Body of pancreas (tissue), 4 donors: ENCODE measurements around the gene ASPDH.

Source experiments
- CTCF ChIP-seq, 7 experiments: fragments of 450-650 bp in 4 of 7; fragments of 200-600 bp in 3 of 7; sonication (generic) in 3 of 7; IDR thresholded peaks; one replicate each; pipeline ENCODE4 v1.5.1; 2016 to 2019; ENCODE audit warnings: antibody characterized with exemption in 7 of 7
- POLR2A ChIP-seq, 3 donors: fragments of 450-650 bp; IDR thresholded peaks; one replicate each; pipeline ENCODE4 v1.6.1; 2016; ENCODE audit warnings: antibody characterized with exemption in 3 of 3, mild to moderate bottlenecking in 2 of 3

GRCh38 chr19:50462970-50463369, 50.7 kb downstream of the ASPDH start:
- TF ChIP-seq CTCF (IDR thresholded peaks at IDR 0.05): no peak
- no peak for TF ChIP-seq POLR2A (IDR thresholded peaks at IDR 0.05)
